ENCODE measurements around the gene SPATS2.

The SPATS2 gene

DNA sequence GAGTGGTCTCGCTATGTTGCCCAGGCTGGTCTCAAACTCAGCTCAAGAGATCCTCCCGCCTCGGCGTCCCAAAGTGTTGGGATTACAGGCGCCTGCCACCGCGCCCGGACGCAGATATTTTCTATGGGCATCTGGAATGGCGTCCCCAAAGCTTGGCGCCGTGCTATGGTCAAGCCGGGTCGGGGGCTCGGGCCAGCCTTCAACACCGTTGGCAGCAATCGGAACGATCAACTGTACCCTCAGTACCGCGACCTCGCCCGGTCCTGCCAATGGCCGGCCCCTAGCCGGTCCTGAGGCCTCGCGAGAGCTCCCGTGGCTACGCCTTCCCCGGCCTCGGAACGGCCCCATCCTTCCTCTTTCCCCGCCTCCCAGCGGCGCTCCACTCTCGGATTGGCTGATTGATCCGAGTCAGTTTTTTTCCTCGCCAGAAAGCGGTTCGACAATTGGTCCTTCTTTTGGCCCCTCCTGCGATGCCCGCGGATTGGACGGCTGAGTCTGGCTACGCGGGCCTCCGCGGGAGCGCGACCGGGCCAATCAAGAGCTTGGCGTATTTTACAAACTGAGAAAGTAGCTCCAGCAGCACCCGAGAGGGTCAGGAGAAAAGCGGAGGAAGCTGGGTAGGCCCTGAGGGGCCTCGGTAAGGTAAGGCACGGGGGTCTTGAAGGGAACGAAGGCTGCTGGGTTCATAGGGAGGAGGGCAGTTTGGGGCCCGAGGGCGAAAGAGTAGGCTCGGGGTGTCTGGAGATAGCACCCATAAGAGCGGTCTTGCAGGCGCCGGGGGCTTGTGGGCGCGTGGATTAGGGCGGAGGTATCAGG is 44.3 kb upstream of the SPATS2 start, which contains the start of gene TROAP:
TSS of gene TROAP (plus strand) at position 548 of the 816 bp plus-strand sequence. CDS start 354 bp downstream, outside the sequence.
- no peaks in the 10 kb centered on the region for H3K27me3 ChIP-seq (ENCODE audit: insufficient read depth, low read length)
- peak within 1 kb of the TSS; percentile 94 for H3K4me3 ChIP-seq (ENCODE audit: low read depth, low read length, poor library complexity, severe bottlenecking)
- H3K27ac ChIP-seq (ENCODE audit: low read depth, low read length, poor library complexity, severe bottlenecking), result peak within 1 kb of the TSS; percentile 55
- H4K20me1 ChIP-seq (ENCODE audit: insufficient read depth, low read length), result no peaks in the 10 kb centered on the region
- peaks cover 38% of the 10 kb centered on the region for H3K36me3 ChIP-seq (ENCODE audit: insufficient read depth, low read length)
- H3F3A ChIP-seq (ENCODE audit: insufficient read depth, low read length), result no peaks in the 10 kb centered on the region
- H3K9me2 ChIP-seq (ENCODE audit: low read depth, low read length), result no peaks in the 10 kb centered on the region
- peak within 1 kb of the TSS; percentile 100 for H3K4me2 ChIP-seq (ENCODE audit: low read length)
- H3K9ac ChIP-seq (ENCODE audit: low read length), result peak within 1 kb of the TSS; percentile 95
- TF ChIP-seq, protein P1, sequence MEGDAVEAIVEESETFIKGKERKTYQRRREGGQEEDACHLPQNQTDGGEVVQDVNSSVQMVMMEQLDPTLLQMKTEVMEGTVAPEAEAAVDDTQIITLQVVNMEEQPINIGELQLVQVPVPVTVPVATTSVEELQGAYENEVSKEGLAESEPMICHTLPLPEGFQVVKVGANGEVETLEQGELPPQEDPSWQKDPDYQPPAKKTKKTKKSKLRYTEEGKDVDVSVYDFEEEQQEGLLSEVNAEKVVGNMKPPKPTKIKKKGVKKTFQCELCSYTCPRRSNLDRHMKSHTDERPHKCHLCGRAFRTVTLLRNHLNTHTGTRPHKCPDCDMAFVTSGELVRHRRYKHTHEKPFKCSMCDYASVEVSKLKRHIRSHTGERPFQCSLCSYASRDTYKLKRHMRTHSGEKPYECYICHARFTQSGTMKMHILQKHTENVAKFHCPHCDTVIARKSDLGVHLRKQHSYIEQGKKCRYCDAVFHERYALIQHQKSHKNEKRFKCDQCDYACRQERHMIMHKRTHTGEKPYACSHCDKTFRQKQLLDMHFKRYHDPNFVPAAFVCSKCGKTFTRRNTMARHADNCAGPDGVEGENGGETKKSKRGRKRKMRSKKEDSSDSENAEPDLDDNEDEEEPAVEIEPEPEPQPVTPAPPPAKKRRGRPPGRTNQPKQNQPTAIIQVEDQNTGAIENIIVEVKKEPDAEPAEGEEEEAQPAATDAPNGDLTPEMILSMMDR (IDR thresholded peaks at IDR 0.05; ENCODE audit: low read length), result no peak
- no peak for TF ChIP-seq EZH2 (IDR thresholded peaks at IDR 0.05; ENCODE audit: borderline replicate concordance, low read length)
- H3K4me1 ChIP-seq (ENCODE audit: insufficient read depth, low read length, severe bottlenecking), result peaks cover 20% of the 10 kb centered on the region
- no peaks in the 10 kb centered on the region for H3K9me3 ChIP-seq (ENCODE audit: low read length)
- H3K79me2 ChIP-seq (ENCODE audit: insufficient read depth, low read length), result peaks cover 7% of the 10 kb centered on the region; the same call in 1 of the 2 replicates
- peak within 1 kb of the TSS; percentile 85; the same call in 1 of the 2 replicates for H2AFZ ChIP-seq (ENCODE audit: low read length)

DNA sequence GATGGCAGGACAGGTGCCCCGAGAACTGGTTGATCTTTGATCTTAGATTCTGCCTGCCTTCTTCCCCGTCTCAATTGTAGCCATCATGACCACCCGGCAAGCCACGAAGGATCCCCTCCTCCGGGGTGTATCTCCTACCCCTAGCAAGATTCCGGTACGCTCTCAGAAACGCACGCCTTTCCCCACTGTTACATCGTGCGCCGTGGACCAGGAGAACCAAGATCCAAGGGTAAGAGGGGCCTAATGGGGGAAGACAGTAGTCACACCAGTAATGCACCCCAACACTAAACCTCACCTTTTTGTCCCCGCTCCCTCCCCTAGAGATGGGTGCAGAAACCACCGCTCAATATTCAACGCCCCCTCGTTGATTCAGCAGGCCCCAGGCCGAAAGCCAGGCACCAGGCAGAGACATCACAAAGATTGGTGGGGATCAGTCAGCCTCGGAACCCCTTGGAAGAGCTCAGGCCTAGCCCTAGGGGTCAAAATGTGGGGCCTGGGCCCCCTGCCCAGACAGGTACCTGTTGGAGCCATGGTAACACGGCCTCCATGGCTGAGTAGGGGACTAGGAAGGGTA is 43.7 kb upstream of the SPATS2 start:
- Histone ChIP-seq H2AFZ (ENCODE audit: low read length) (peak overlapping the region; percentile 80; the same call in 1 of the 2 replicates), H3K9ac (ENCODE audit: low read length) (peak overlapping the region; percentile 95), H3K4me2 (ENCODE audit: low read length) (peak overlapping the region; percentile 100), H3K79me2 (ENCODE audit: insufficient read depth, low read length) (peaks cover 7% of the 10 kb centered on the region; the same call in 1 of the 2 replicates), H3K9me2 (ENCODE audit: low read depth, low read length) (no peaks in the 10 kb centered on the region), H3F3A (ENCODE audit: insufficient read depth, low read length) (no peaks in the 10 kb centered on the region), H3K27me3 (ENCODE audit: insufficient read depth, low read length) (no peaks in the 10 kb centered on the region), H3K4me3 (ENCODE audit: low read depth, low read length, poor library complexity, severe bottlenecking) (peak overlapping the region; percentile 94), H3K9me3 (ENCODE audit: low read length) (no peaks in the 10 kb centered on the region), H3K36me3 (ENCODE audit: insufficient read depth, low read length) (peaks cover 42% of the 10 kb centered on the region), H3K4me1 (ENCODE audit: insufficient read depth, low read length, severe bottlenecking) (peaks cover 20% of the 10 kb centered on the region), H3K27ac (ENCODE audit: low read depth, low read length, poor library complexity, severe bottlenecking) (peak overlapping the region; percentile 55), H4K20me1 (ENCODE audit: insufficient read depth, low read length) (no peaks in the 10 kb centered on the region)
- no peak for TF ChIP-seq EZH2 (IDR thresholded peaks at IDR 0.05; ENCODE audit: borderline replicate concordance, low read length)
- TF ChIP-seq, protein P1 (IDR thresholded peaks at IDR 0.05; ENCODE audit: low read length), result no peak

DNA sequence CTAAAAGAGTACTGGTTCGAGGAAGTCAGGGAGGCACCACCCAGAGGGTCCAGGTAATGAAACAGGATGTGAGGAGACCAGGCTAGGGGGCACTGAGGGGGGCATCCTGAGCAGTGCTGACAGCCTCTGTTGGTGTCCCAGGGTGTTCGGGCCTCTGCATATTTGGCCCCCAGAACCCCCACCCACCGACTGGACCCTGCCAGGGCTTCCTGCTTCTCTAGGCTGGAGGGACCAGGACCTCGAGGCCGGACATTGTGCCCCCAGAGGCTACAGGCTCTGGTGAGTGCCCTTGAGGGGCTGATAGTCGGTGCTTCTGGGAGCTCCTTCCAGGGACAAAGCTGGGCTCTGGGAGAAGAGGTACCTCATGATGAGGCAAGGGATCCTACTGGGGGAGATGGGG is 41.7 kb upstream of the SPATS2 start:
- Histone ChIP-seq H4K20me1 (ENCODE audit: insufficient read depth, low read length) (no peaks in the 10 kb centered on the region), H3K4me1 (ENCODE audit: insufficient read depth, low read length, severe bottlenecking) (peaks cover 20% of the 10 kb centered on the region), H2AFZ (ENCODE audit: low read length) (no peak overlapping the region), H3K36me3 (ENCODE audit: insufficient read depth, low read length) (peaks cover 61% of the 10 kb centered on the region), H3K9me3 (ENCODE audit: low read length) (no peaks in the 10 kb centered on the region), H3F3A (ENCODE audit: insufficient read depth, low read length) (no peaks in the 10 kb centered on the region), H3K79me2 (ENCODE audit: insufficient read depth, low read length) (peaks cover 7% of the 10 kb centered on the region; the same call in 1 of the 2 replicates), H3K27ac (ENCODE audit: low read depth, low read length, poor library complexity, severe bottlenecking) (no peak overlapping the region), H3K9me2 (ENCODE audit: low read depth, low read length) (no peaks in the 10 kb centered on the region), H3K27me3 (ENCODE audit: insufficient read depth, low read length) (no peaks in the 10 kb centered on the region), H3K4me2 (ENCODE audit: low read length) (no peak overlapping the region), H3K9ac (ENCODE audit: low read length) (no peak overlapping the region), H3K4me3 (ENCODE audit: low read depth, low read length, poor library complexity, severe bottlenecking) (no peak overlapping the region)
- TF ChIP-seq, protein P1 (IDR thresholded peaks at IDR 0.05; ENCODE audit: low read length), result no peak
- no peak for TF ChIP-seq EZH2 (IDR thresholded peaks at IDR 0.05; ENCODE audit: borderline replicate concordance, low read length)

All from OCI-LY1 (cell line).